ENCODE results near the gene CSRP1.
A peak's percentile ranks its signal among the peaks of the same experiment; 100 is the strongest.
"Not testable (repeated sequence)": the region's sequence is repeated elsewhere in the genome, so short reads cannot be mapped to it uniquely, and the experiment has no call there.

CSRP1 gene

GRCh38 chr1:201551877-201552731, 45.2 kb upstream of the CSRP1 start:
- DNase-seq (ENCODE audit: low spot score), result no peak

DNA sequence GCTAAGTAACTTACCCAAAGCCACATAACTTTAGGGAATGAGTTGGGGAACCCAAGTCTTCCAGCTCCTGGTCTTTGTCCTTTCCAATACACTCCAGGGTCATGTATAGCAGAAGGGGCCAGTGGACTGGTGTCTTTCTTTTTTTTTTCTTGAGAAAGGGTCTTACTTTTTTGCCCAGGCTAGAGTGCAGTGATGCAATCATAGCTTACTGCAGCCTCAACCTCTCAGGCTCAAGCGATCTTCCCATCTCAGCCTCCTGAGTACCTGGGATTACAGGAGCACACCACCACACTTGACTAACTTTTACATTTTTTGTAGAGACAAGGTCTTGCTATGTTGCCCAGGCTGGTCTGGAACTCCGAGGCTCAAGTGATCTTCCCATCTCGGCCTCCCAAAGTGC, 44.2 kb upstream of the CSRP1 start:
- TF ChIP-seq, protein P1, sequence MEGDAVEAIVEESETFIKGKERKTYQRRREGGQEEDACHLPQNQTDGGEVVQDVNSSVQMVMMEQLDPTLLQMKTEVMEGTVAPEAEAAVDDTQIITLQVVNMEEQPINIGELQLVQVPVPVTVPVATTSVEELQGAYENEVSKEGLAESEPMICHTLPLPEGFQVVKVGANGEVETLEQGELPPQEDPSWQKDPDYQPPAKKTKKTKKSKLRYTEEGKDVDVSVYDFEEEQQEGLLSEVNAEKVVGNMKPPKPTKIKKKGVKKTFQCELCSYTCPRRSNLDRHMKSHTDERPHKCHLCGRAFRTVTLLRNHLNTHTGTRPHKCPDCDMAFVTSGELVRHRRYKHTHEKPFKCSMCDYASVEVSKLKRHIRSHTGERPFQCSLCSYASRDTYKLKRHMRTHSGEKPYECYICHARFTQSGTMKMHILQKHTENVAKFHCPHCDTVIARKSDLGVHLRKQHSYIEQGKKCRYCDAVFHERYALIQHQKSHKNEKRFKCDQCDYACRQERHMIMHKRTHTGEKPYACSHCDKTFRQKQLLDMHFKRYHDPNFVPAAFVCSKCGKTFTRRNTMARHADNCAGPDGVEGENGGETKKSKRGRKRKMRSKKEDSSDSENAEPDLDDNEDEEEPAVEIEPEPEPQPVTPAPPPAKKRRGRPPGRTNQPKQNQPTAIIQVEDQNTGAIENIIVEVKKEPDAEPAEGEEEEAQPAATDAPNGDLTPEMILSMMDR (IDR thresholded peaks at IDR 0.05), result no peak
- no peak for DNase-seq (ENCODE audit: low spot score)
- no peak overlapping the region for H3K4me3 ChIP-seq
- no peak overlapping the region for H3K27ac ChIP-seq

More at GRCh38 chr1:201551877-201552731, 45.2 kb upstream of the CSRP1 start:
- Histone ChIP-seq H3K27ac (peak overlapping the region in 1 of 2 donors; percentile 17), H3K4me3 (no peak overlapping the region)
- TF ChIP-seq, protein P1 (IDR thresholded peaks at IDR 0.05), result no peak

DNA sequence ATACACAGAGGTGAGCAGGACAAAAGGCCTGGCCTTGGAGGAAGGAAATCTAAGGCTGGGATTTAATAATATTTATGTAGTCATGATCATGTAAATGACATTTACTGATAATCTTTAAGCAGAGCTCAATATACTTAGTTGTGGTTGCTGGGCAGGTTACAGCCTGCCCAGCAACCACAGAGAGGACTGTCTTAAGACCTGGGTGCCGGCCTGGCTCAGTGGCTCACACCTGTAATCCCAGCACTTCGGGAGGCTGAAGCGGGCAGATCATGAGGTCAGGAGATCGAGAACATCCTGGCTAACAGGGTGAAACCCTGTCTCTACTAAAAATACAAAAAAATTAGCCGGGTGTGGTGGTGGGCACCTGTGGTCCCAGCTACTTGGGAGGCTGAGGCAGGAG, 42.6 kb upstream of the CSRP1 start:
- DNase-seq (ENCODE audit: low spot score); H3K4me3 ChIP-seq; H3K27ac ChIP-seq: not testable (repeated sequence)

- DNase-seq (ENCODE audit: low spot score), result no peak
- Histone ChIP-seq H3K27ac (no peak overlapping the region), H3K4me3 (no peak overlapping the region)
- TF ChIP-seq, protein P1 (IDR thresholded peaks at IDR 0.05), result no peak
Measured at GRCh38 chr1:201545851-201546492, 39.0 kb upstream of the CSRP1 start.

- TF ChIP-seq, protein P1 (IDR thresholded peaks at IDR 0.05), result no peak
- no peak for DNase-seq (ENCODE audit: low spot score)
- Histone ChIP-seq H3K27ac (no peak overlapping the region), H3K4me3 (no peak overlapping the region)
Measured at GRCh38 chr1:201544710-201545109, 37.8 kb upstream of the CSRP1 start.

DNA sequence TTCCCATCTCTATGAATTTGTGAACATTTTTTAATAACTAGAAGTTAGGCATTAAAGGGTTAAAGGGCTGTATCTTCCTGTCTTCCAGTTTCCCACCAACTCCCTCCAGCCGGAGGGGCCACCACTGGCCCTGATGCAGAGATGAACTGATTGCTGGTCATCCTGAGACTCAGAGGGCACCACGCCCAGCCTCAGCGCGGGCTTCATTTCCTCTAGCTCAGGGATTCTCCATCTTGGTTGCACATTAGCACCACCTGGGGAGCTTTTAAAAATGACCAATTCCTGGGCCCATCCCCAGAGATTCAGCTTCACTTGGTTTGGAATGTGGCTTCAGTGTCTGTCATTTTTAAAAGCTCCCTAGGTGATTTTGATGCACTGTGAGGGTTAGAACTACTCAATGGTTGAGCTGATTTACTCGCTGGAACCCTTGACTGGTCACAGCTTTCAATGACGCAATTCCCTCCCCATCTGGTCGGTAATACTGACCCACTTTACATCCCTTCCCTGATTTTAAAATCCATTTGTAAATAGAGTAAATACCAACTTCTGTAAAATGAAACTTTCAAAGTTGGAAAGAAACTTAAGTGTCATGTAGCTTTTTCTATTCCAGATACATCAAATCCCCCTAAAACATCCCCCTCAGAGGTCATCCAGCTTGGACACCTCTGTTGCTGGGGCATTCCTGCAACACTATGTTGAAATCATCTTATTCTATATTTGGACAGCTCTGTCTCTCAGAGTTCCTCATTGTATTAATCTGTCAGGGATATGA, 37.1 kb upstream of the CSRP1 start:
- TF ChIP-seq, protein P1 (IDR thresholded peaks at IDR 0.05), result no peak
- no peak for DNase-seq (ENCODE audit: low spot score)
- no peak overlapping the region for H3K4me3 ChIP-seq
- peak overlapping the region in 1 of 2 donors; percentile 16 for H3K27ac ChIP-seq

All from coronary artery (tissue), 2 donors.